GM23338 (cell line): ENCODE results near the gene TRABD. TPM values are rescaled to one million over a fixed set of nuclear protein-coding genes. Genes with fewer than 3 reads are reported as not detected.

Source experiments
- ATAC-seq: fragments of 200-7000 bp; cut with Tn5 transposase; 3 replicates; pipeline ENCODE4 v1.9.1; 2020
- DNase-seq: peaks from one replicate; pipeline ENCODE4 v3.0.0-alpha.2; 2015; ENCODE audit warnings: low spot score
- H2AFZ ChIP-seq: fragments of 200-600 bp; sonication (generic); 2 replicates; pipeline ENCODE4 v1.8.0; 2016; ENCODE audit warnings: antibody characterized with exemption, mild to moderate bottlenecking, moderate library complexity
- H3F3A ChIP-seq: fragments of 200-600 bp; sonication (generic); replicated peaks from 2 replicates; pipeline ENCODE4 v1.8.0; 2017; ENCODE audit warnings: antibody characterized with exemption, mixed run types, low read depth
- H3K27ac ChIP-seq: fragments of 200-600 bp; sonication (generic); 2 replicates; pipeline ENCODE4 v1.6.1; 2016; ENCODE audit warnings: low read depth
- H3K27me3 ChIP-seq: fragments of 200-600 bp; sonication (generic); 2 replicates; pipeline ENCODE4 v1.8.0; 2016; ENCODE audit warnings: mild to moderate bottlenecking, mixed run types, moderate library complexity; ENCODE audit not compliant: insufficient read depth
- H3K36me3 ChIP-seq: fragments of 200-600 bp; sonication (generic); 2 replicates; pipeline ENCODE4 v1.8.0; 2016; ENCODE audit warnings: mild to moderate bottlenecking; ENCODE audit not compliant: insufficient read depth
- H3K4me1 ChIP-seq: fragments of 200-600 bp; sonication (generic); 2 replicates; pipeline ENCODE4 v1.8.0; 2016; ENCODE audit warnings: mild to moderate bottlenecking, moderate library complexity; ENCODE audit not compliant: insufficient read depth
- H3K4me2 ChIP-seq: fragments of 200-600 bp; sonication (generic); 2 replicates; pipeline ENCODE4 v1.7.1; 2017; ENCODE audit warnings: mixed run types
- H3K4me3 ChIP-seq: fragments of 200-600 bp; sonication (generic); 2 replicates; pipeline ENCODE4 v1.6.1; 2016; ENCODE audit warnings: mixed run types
- H3K79me2 ChIP-seq: fragments of 200-600 bp; sonication (generic); replicated peaks from 2 replicates; pipeline ENCODE4 v1.8.0; 2017; ENCODE audit warnings: mild to moderate bottlenecking; ENCODE audit not compliant: insufficient read depth
- H3K9me2 ChIP-seq: fragments of 200-600 bp; sonication (generic); 2 replicates; pipeline ENCODE4 v1.8.0; 2017; ENCODE audit not compliant: insufficient read depth
- H4K20me1 ChIP-seq: fragments of 200-600 bp; sonication (generic); replicated peaks from 2 replicates; pipeline ENCODE4 v1.8.0; 2017; ENCODE audit warnings: mild to moderate bottlenecking; ENCODE audit not compliant: insufficient read depth
- H3K27ac Mint-ChIP-seq: 2 replicates; pipeline ENCODE4 v1.8.0; 2020; ENCODE audit warnings: inconsistent platforms, mild to moderate bottlenecking, moderate library complexity, mixed read lengths
- H3K27me3 Mint-ChIP-seq: 3 replicates; pipeline ENCODE4 v1.8.0; 2022; ENCODE audit warnings: low read depth, mild to moderate bottlenecking, moderate library complexity, mixed read lengths, inconsistent platforms; ENCODE audit not compliant: insufficient read depth, poor library complexity
- H3K36me3 Mint-ChIP-seq: 3 replicates; pipeline ENCODE4 v1.8.0; 2021; ENCODE audit warnings: low read depth, mild to moderate bottlenecking, inconsistent platforms, moderate library complexity, mixed read lengths
- H3K4me1 Mint-ChIP-seq: 3 replicates; pipeline ENCODE4 v1.8.0; 2020; ENCODE audit warnings: mild to moderate bottlenecking, inconsistent platforms, mixed read lengths
- H3K4me3 Mint-ChIP-seq: 3 replicates; pipeline ENCODE4 v1.8.0; 2021; ENCODE audit warnings: moderate library complexity, mild to moderate bottlenecking, inconsistent platforms, mixed read lengths
- H3K9me3 Mint-ChIP-seq: 3 replicates; pipeline ENCODE4 v1.8.0; 2020; ENCODE audit warnings: moderate library complexity, mild to moderate bottlenecking, inconsistent platforms, mixed read lengths
- JUNB ChIP-seq: IDR thresholded peaks from one replicate; pipeline ENCODE4 v1.6.1; 2016; ENCODE audit warnings: antibody characterized with exemption; ENCODE audit not compliant: unreplicated experiment
- NANOG ChIP-seq: IDR thresholded peaks from 2 replicates; pipeline ENCODE4 v1.6.1; 2016; ENCODE audit warnings: antibody characterized with exemption, borderline replicate concordance
- POLR2AphosphoS5 ChIP-seq: IDR thresholded peaks from 2 replicates; pipeline ENCODE4 v1.6.1; 2016; ENCODE audit warnings: antibody characterized with exemption, low read depth
- ZNF331 ChIP-seq: fragments of 250-450 bp; sonication (Bioruptor Pico); IDR thresholded peaks from 2 replicates; pipeline ENCODE4 v1.5.0; 2020; ENCODE audit warnings: low read depth, mild to moderate bottlenecking, moderate library complexity
- polyA plus RNA-seq: library from polyadenylated mRNA; unstranded; fragments of >200 nt; fragmentation: Nextera tagmentation; extraction: Ambion mirVana; gene quantifications from 2 replicates; pipeline ENCODE4 v1.2.1, GENCODE V29; 2016
- total RNA-seq: library from RNA; depleted of rRNA; stranded (reverse); fragments of >200 nt; shearing (Covaris generic); gene quantifications from 2 replicates; pipeline ENCODE4 v1.2.3, GENCODE V29; 2014
- TF ChIP-seq, protein P1 (sequence below): IDR thresholded peaks from one replicate; pipeline ENCODE4 v1.6.1; 2018; ENCODE audit warnings: antibody characterized with exemption; ENCODE audit not compliant: unreplicated experiment
- TF ChIP-seq, protein P2 (sequence below): IDR thresholded peaks from 2 replicates; pipeline ENCODE4 v1.6.1; 2016; ENCODE audit warnings: antibody characterized with exemption
- TF ChIP-seq, protein P3 (sequence below), 2 experiments: fragments of 200-600 bp in 1 of 2; sonication (generic) in 1 of 2; conservative IDR thresholded peaks; 2 replicates each; pipeline versions ENCODE4 v1.5.1 to v1.6.1; 2016 to 2017; ENCODE audit warnings: antibody characterized with exemption in 2 of 2, low read depth in 2 of 2, mild to moderate bottlenecking in 2 of 2, moderate library complexity in 1 of 2
- TF ChIP-seq, protein P4 (sequence below): fragments of 250-450 bp; sonication (Bioruptor Pico); IDR thresholded peaks from 2 replicates; pipeline ENCODE4 v1.5.0; 2020; ENCODE audit warnings: mild to moderate bottlenecking, moderate library complexity

TRABD gene
- total and polyA plus RNA-seq, 2 experiments from 2014 or later: 44.1 to 66.1 TPM

DNA sequence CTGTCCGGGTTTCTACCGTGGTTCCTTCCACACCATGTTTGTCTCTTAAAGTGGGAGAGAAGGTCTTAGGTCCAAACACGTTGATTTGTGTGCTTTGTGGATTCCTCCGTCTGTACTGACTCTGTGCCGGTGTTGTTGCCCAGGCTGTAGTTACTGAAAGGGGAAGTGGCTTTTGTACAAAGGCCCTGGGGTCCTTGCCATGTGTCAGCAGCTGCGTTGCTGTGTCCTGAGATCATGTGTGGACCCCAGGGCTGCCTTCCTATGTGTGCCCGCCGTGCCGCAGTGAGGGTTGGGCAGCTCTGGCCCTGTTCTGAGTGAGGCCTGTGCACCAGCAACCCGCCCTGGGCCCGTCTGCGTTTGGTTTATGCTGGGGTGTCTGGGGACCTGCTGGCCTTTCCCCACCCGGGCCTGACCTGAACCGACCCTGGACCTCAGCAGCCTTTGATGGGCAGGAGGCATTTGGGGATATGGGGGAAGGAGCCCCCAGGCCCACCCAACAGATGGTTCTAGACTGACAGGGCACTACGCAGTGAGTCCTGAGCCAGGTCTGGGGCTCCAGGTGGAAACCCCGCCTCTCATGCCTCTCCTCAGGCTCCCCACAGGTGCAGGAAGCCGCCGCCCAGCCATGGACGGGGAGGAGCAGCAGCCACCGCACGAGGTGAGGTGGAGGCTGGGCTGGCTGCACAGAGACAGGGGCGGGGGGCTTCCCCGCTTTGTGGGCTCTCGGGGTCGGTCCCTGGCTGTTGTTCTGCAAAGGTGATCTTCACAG is 6.9 kb downstream of the TRABD start:
- Histone ChIP-seq H3K4me3 (no peak overlapping the region), H3K9me2 (no peaks in the 10 kb centered on the region), H3K27me3 (no peaks in the 10 kb centered on the region), H3K36me3 (no peaks in the 10 kb centered on the region), H3K4me1 (peaks cover 4% of the 10 kb centered on the region; the same call in 1 of the 2 replicates), H3F3A (0 out of 2 replicates have a peak, but pooled peaks cover 2% of the 10 kb centered on the region), H3K79me2 (peaks cover 32% of the 10 kb centered on the region), H3K4me2 (no peak overlapping the region), H3K27ac (no peak overlapping the region), H4K20me1 (peaks cover 20% of the 10 kb centered on the region; the same call in 1 of the 2 replicates), H2AFZ (no peak overlapping the region)
- Mint-ChIP-seq H3K9me3 (no peaks in the 10 kb centered on the region), H3K4me1 (peaks cover 10% of the 10 kb centered on the region), H3K36me3 (peaks cover 4% of the 10 kb centered on the region; the same call in 1 of the 3 replicates), H3K27me3 (peaks cover 10% of the 10 kb centered on the region), H3K4me3 (no peak overlapping the region), H3K27ac (no peak overlapping the region)
- ATAC-seq (no peak; the same call in 2 of the 3 replicates), DNase-seq (no peak)
- TF ChIP-seq, protein P1, sequence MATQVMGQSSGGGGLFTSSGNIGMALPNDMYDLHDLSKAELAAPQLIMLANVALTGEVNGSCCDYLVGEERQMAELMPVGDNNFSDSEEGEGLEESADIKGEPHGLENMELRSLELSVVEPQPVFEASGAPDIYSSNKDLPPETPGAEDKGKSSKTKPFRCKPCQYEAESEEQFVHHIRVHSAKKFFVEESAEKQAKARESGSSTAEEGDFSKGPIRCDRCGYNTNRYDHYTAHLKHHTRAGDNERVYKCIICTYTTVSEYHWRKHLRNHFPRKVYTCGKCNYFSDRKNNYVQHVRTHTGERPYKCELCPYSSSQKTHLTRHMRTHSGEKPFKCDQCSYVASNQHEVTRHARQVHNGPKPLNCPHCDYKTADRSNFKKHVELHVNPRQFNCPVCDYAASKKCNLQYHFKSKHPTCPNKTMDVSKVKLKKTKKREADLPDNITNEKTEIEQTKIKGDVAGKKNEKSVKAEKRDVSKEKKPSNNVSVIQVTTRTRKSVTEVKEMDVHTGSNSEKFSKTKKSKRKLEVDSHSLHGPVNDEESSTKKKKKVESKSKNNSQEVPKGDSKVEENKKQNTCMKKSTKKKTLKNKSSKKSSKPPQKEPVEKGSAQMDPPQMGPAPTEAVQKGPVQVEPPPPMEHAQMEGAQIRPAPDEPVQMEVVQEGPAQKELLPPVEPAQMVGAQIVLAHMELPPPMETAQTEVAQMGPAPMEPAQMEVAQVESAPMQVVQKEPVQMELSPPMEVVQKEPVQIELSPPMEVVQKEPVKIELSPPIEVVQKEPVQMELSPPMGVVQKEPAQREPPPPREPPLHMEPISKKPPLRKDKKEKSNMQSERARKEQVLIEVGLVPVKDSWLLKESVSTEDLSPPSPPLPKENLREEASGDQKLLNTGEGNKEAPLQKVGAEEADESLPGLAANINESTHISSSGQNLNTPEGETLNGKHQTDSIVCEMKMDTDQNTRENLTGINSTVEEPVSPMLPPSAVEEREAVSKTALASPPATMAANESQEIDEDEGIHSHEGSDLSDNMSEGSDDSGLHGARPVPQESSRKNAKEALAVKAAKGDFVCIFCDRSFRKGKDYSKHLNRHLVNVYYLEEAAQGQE: no peak
- TF ChIP-seq NANOG: no peak
- no peak for TF ChIP-seq ZNF331 (CRISPR knock-in tag)
- TF ChIP-seq, protein P2, sequence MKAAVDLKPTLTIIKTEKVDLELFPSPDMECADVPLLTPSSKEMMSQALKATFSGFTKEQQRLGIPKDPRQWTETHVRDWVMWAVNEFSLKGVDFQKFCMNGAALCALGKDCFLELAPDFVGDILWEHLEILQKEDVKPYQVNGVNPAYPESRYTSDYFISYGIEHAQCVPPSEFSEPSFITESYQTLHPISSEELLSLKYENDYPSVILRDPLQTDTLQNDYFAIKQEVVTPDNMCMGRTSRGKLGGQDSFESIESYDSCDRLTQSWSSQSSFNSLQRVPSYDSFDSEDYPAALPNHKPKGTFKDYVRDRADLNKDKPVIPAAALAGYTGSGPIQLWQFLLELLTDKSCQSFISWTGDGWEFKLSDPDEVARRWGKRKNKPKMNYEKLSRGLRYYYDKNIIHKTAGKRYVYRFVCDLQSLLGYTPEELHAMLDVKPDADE: no peak
- no peak for TF ChIP-seq JUNB
- TF ChIP-seq POLR2AphosphoS5: no peak
- TF ChIP-seq, protein P3, sequence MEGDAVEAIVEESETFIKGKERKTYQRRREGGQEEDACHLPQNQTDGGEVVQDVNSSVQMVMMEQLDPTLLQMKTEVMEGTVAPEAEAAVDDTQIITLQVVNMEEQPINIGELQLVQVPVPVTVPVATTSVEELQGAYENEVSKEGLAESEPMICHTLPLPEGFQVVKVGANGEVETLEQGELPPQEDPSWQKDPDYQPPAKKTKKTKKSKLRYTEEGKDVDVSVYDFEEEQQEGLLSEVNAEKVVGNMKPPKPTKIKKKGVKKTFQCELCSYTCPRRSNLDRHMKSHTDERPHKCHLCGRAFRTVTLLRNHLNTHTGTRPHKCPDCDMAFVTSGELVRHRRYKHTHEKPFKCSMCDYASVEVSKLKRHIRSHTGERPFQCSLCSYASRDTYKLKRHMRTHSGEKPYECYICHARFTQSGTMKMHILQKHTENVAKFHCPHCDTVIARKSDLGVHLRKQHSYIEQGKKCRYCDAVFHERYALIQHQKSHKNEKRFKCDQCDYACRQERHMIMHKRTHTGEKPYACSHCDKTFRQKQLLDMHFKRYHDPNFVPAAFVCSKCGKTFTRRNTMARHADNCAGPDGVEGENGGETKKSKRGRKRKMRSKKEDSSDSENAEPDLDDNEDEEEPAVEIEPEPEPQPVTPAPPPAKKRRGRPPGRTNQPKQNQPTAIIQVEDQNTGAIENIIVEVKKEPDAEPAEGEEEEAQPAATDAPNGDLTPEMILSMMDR (conservative IDR thresholded peaks at IDR 0.05; ENCODE audit: low read depth in 2 of 2): no peak

DNA sequence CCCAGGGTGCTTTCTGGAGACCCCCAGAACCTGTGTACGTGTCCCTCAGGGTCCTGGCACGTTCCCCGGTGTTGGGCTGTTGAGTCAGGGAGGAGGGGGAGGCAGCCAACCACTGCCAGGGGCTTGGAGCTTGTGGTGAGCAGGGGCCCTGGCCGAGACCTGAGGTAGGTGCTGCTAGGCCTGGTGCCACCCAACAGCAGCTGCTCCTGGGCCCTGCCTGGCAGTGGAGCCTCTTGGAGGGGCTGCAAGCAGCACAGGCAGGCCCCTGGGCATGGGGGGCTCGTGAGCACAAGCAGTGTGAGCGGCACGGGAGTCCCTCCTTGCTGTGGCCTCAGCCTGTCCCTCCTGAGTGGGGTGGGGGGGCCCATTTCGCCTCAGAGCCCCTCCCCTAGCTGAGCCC is 7.9 kb downstream of the TRABD start:
- no peaks in the 10 kb centered on the region for H3K27me3 ChIP-seq
- H3K27ac ChIP-seq: no peak overlapping the region
- 0 out of 2 replicates have a peak, but pooled peaks cover 2% of the 10 kb centered on the region for H3F3A ChIP-seq
- H2AFZ ChIP-seq: no peak overlapping the region
- H3K79me2 ChIP-seq: peaks cover 22% of the 10 kb centered on the region
- H3K36me3 ChIP-seq: no peaks in the 10 kb centered on the region
- Mint-ChIP-seq H3K4me3 (no peak overlapping the region), H3K9me3 (no peaks in the 10 kb centered on the region), H3K27ac (no peak overlapping the region), H3K36me3 (peaks cover 4% of the 10 kb centered on the region; the same call in 1 of the 3 replicates), H3K27me3 (peaks cover 10% of the 10 kb centered on the region), H3K4me1 (peaks cover 10% of the 10 kb centered on the region)
- H3K4me2 ChIP-seq: no peak overlapping the region
- no peak overlapping the region for H3K4me3 ChIP-seq
- peaks cover 14% of the 10 kb centered on the region; the same call in 1 of the 2 replicates for H4K20me1 ChIP-seq
- no peak for ATAC-seq
- no peak for DNase-seq
- peaks cover 4% of the 10 kb centered on the region; the same call in 1 of the 2 replicates for H3K4me1 ChIP-seq
- no peaks in the 10 kb centered on the region for H3K9me2 ChIP-seq
- TF ChIP-seq, protein P4, sequence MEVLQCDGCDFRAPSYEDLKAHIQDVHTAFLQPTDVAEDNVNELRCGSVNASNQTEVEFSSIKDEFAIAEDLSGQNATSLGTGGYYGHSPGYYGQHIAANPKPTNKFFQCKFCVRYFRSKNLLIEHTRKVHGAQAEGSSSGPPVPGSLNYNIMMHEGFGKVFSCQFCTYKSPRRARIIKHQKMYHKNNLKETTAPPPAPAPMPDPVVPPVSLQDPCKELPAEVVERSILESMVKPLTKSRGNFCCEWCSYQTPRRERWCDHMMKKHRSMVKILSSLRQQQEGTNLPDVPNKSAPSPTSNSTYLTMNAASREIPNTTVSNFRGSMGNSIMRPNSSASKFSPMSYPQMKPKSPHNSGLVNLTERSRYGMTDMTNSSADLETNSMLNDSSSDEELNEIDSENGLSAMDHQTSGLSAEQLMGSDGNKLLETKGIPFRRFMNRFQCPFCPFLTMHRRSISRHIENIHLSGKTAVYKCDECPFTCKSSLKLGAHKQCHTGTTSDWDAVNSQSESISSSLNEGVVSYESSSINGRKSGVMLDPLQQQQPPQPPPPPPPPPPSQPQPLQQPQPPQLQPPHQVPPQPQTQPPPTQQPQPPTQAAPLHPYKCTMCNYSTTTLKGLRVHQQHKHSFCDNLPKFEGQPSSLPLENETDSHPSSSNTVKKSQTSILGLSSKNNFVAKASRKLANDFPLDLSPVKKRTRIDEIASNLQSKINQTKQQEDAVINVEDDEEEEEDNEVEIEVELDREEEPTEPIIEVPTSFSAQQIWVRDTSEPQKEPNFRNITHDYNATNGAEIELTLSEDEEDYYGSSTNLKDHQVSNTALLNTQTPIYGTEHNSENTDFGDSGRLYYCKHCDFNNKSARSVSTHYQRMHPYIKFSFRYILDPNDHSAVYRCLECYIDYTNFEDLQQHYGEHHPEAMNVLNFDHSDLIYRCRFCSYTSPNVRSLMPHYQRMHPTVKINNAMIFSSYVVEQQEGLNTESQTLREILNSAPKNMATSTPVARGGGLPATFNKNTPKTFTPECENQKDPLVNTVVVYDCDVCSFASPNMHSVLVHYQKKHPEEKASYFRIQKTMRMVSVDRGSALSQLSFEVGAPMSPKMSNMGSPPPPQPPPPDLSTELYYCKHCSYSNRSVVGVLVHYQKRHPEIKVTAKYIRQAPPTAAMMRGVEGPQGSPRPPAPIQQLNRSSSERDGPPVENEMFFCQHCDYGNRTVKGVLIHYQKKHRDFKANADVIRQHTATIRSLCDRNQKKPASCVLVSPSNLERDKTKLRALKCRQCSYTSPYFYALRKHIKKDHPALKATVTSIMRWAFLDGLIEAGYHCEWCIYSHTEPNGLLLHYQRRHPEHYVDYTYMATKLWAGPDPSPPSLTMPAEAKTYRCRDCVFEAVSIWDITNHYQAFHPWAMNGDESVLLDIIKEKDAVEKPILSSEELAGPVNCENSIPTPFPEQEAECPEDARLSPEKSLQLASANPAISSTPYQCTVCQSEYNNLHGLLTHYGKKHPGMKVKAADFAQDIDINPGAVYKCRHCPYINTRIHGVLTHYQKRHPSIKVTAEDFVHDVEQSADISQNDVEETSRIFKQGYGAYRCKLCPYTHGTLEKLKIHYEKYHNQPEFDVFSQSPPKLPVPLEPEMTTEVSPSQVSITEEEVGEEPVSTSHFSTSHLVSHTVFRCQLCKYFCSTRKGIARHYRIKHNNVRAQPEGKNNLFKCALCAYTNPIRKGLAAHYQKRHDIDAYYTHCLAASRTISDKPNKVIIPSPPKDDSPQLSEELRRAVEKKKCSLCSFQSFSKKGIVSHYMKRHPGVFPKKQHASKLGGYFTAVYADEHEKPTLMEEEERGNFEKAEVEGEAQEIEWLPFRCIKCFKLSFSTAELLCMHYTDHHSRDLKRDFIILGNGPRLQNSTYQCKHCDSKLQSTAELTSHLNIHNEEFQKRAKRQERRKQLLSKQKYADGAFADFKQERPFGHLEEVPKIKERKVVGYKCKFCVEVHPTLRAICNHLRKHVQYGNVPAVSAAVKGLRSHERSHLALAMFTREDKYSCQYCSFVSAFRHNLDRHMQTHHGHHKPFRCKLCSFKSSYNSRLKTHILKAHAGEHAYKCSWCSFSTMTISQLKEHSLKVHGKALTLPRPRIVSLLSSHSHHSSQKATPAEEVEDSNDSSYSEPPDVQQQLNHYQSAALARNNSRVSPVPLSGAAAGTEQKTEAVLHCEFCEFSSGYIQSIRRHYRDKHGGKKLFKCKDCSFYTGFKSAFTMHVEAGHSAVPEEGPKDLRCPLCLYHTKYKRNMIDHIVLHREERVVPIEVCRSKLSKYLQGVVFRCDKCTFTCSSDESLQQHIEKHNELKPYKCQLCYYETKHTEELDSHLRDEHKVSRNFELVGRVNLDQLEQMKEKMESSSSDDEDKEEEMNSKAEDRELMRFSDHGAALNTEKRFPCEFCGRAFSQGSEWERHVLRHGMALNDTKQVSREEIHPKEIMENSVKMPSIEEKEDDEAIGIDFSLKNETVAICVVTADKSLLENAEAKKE (CRISPR knock-in tag): no peak
